ENCODE results near the gene TBXT.

Gene TBXT

DNA sequence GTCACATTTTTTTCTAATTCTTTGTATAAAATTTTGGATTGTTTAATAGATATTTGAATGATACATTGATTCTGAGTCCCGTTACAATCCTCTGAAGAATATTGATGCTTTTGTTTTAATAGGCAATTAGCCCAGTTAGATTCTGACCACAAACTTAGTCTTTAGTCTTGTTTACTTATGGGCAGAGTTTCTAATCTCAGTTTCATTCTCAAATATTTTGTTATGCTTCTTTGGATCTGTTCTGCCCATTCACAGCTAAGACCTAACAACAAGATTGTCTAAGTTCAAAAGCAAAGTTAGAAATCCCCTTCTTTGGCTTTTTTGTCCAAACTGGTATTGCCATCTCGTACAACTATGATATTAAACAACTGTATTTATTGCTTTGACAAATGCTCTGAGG, 58.0 kb downstream of the TBXT start:
- DNase-seq: no peak
